ENCODE data around the gene TGFBR1.

DNA sequence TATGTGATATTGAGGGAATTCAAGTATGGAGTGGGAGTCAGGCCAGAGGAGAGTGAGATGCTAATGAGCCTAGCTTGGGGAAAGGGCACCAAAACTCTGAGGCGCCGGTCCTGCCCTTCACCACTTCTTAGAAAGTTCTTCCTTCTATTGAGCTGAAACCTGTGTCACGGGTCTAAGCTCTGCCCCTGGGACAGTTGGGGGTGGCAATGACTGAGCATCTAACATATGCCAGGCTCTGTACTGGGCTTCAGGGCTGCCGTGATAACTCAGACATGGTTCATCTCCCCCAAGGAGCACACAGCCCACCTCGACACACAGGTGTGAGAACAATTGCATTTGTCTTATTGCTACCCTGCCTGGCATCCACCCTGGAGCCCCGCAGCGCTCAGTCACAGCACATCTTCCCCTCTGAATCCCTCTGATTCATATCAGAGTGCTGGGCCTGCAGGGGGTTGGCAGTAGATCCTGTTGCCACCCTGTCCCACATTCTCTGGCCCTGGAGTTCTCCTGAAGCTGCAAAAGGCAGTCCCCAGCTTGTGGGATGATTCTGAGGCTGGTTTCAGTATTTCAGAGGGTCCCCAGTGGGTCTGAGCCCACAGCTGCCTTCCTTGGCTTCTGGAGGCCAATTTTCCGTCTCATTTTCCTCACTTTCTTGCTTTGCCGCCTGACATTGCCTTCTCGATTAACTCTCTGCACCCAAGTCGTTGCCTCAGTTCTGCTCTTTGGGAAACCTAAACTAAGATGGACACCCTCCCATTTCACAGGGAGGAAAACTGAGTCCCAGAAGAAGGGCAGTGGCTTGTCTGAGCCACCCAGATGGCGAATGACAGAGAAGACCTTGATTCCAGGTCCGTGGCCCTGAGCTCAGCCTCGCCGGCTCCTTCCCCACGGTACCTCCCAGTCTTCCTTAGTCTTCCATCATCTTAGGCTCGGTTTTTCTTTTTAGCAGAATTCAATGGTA lies 74.3 kb downstream of the TGFBR1 start:
- TF ChIP-seq EZH2 (IDR thresholded peaks at IDR 0.05) (no peak), EZH2phosphoT487 (IDR thresholded peaks at IDR 0.05) (no peak)
- TF ChIP-seq, protein P1, sequence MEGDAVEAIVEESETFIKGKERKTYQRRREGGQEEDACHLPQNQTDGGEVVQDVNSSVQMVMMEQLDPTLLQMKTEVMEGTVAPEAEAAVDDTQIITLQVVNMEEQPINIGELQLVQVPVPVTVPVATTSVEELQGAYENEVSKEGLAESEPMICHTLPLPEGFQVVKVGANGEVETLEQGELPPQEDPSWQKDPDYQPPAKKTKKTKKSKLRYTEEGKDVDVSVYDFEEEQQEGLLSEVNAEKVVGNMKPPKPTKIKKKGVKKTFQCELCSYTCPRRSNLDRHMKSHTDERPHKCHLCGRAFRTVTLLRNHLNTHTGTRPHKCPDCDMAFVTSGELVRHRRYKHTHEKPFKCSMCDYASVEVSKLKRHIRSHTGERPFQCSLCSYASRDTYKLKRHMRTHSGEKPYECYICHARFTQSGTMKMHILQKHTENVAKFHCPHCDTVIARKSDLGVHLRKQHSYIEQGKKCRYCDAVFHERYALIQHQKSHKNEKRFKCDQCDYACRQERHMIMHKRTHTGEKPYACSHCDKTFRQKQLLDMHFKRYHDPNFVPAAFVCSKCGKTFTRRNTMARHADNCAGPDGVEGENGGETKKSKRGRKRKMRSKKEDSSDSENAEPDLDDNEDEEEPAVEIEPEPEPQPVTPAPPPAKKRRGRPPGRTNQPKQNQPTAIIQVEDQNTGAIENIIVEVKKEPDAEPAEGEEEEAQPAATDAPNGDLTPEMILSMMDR (IDR thresholded peaks at IDR 0.05) = no peak
